Keratinocyte (primary cell): ENCODE results near the gene F12. TPM values are rescaled to one million over a fixed set of nuclear protein-coding genes. Genes with fewer than 3 reads are reported as not detected.

Source experiments
- DNase-seq: peaks from one replicate; pipeline ENCODE4 v3.0.0-alpha.2; 2011; ENCODE audit warnings: low read depth, missing footprints, low spot score
- FAIRE-seq: peaks from 2 replicates; lab custom pipeline; 2011; peaks lifted over from hg19 to GRCh38; lab: Jason Lieb, UNC
- H2AFZ ChIP-seq: 2 replicates; pipeline ENCODE4 v1.6.0; 2012; ENCODE audit warnings: low read length, control low read depth, inconsistent platforms; ENCODE audit not compliant: control insufficient read depth
- H3K27ac ChIP-seq: 2 replicates; pipeline ENCODE4 v1.5.1; 2011; ENCODE audit warnings: low read length; ENCODE audit not compliant: control insufficient read depth, insufficient read depth
- H3K27me3 ChIP-seq: 3 replicates; pipeline ENCODE4 v1.6.0; 2011; ENCODE audit warnings: low read length; ENCODE audit not compliant: control insufficient read depth, insufficient read depth; ENCODE audit errors: extremely low read depth
- H3K36me3 ChIP-seq, 2 experiments: 2 replicates in 1 of 2; 3 replicates in 1 of 2; pipeline ENCODE4 v1.5.1; 2011; ENCODE audit warnings: low read length in 2 of 2, mild to moderate bottlenecking in 1 of 2; ENCODE audit not compliant: control insufficient read depth in 2 of 2, insufficient read depth in 2 of 2; ENCODE audit errors: extremely low read depth in 1 of 2
- H3K4me1 ChIP-seq: 3 replicates; pipeline ENCODE4 v1.5.1; 2011; ENCODE audit warnings: low read length; ENCODE audit not compliant: control insufficient read depth, insufficient read depth; ENCODE audit errors: extremely low read depth
- H3K4me2 ChIP-seq: 3 replicates; pipeline ENCODE4 v1.6.0; 2011; ENCODE audit warnings: low read depth, low read length; ENCODE audit not compliant: control insufficient read depth, insufficient read depth; ENCODE audit errors: extremely low read depth
- H3K4me3 ChIP-seq, 3 experiments: fragments of 200-600 bp in 1 of 3; sonication (generic) in 1 of 3; 2 replicates in 2 of 3; 3 replicates in 1 of 3; pipeline ENCODE4 v1.5.1; 2011 to 2016; ENCODE audit warnings: low read length in 3 of 3, mild to moderate bottlenecking in 3 of 3, control low read depth in 2 of 3, inconsistent platforms in 1 of 3, low read depth in 1 of 3, mixed read lengths in 1 of 3, mixed run types in 1 of 3, moderate library complexity in 1 of 3; ENCODE audit not compliant: control insufficient read depth in 2 of 3, insufficient read depth in 2 of 3; ENCODE audit errors: extremely low read depth in 1 of 3
- H3K79me2 ChIP-seq: 2 replicates; pipeline ENCODE4 v1.6.0; 2012; ENCODE audit warnings: low read length; ENCODE audit not compliant: control insufficient read depth, insufficient read depth
- H3K9ac ChIP-seq: 3 replicates; pipeline ENCODE4 v1.6.0; 2011; ENCODE audit warnings: low read length; ENCODE audit not compliant: control insufficient read depth, insufficient read depth; ENCODE audit errors: extremely low read depth
- H3K9me1 ChIP-seq: 3 replicates; pipeline ENCODE4 v1.6.0; 2011; ENCODE audit warnings: low read length; ENCODE audit not compliant: control insufficient read depth, insufficient read depth; ENCODE audit errors: extremely low read depth
- H3K9me3 ChIP-seq: 2 replicates; pipeline ENCODE4 v1.5.1; 2012; ENCODE audit warnings: low read depth, low read length; ENCODE audit not compliant: control insufficient read depth
- H4K20me1 ChIP-seq: 3 replicates; pipeline ENCODE4 v1.6.0; 2011; ENCODE audit warnings: low read length; ENCODE audit not compliant: control insufficient read depth, insufficient read depth; ENCODE audit errors: extremely low read depth
- EZH2 ChIP-seq: IDR thresholded peaks from one replicate; pipeline ENCODE4 v1.6.1; 2012; ENCODE audit warnings: inconsistent platforms, mild to moderate bottlenecking, low read length, moderate library complexity
- dilution Hi-C: fragments of 300-500 bp; cut with MboI; formaldehyde crosslinking; loops from one replicate; pipeline ENCODE4 v1.7.0; 2020; ENCODE audit warnings: low sequenced_read_pairs; ENCODE audit not compliant: extremely low pct_ligation_motif_present
- polyA plus RNA-seq, 5 experiments: library from polyadenylated mRNA; depleted of rRNA in 3 of 5; stranded (reverse) in 3 of 5; stranded (forward) in 1 of 5; unstranded in 1 of 5; fragments of >200 nt; gene quantifications; 1 replicate in 1 of 5; 2 replicates in 3 of 5; 3 replicates in 1 of 5; pipeline versions ENCODE4 v1.2.1 to v1.2.3, GENCODE V29; 2011 to 2012; ENCODE audit warnings: missing spikeins in 2 of 5, low read depth in 1 of 5, low replicate concordance in 1 of 5
- TF ChIP-seq, protein P1 (sequence below), 3 experiments: IDR thresholded peaks in 1 of 3; conservative IDR thresholded peaks in 1 of 3; optimal IDR thresholded peaks in 1 of 3; 2 replicates in 2 of 3; 3 replicates in 1 of 3; pipeline versions ENCODE3 to v1.5.1; 2011; ENCODE audit warnings: low read length in 3 of 3, mild to moderate bottlenecking in 3 of 3, moderate library complexity in 2 of 3, control low read depth in 1 of 3, inconsistent platforms in 1 of 3; ENCODE audit not compliant: insufficient read depth in 2 of 3; ENCODE audit errors: extremely low read depth in 1 of 3

F12 gene
- polyA plus RNA-seq, 1 donor (not counting 4 experiments of a cell fraction or from before 2014, with no cell fraction given) = 7.7 TPM

DNA sequence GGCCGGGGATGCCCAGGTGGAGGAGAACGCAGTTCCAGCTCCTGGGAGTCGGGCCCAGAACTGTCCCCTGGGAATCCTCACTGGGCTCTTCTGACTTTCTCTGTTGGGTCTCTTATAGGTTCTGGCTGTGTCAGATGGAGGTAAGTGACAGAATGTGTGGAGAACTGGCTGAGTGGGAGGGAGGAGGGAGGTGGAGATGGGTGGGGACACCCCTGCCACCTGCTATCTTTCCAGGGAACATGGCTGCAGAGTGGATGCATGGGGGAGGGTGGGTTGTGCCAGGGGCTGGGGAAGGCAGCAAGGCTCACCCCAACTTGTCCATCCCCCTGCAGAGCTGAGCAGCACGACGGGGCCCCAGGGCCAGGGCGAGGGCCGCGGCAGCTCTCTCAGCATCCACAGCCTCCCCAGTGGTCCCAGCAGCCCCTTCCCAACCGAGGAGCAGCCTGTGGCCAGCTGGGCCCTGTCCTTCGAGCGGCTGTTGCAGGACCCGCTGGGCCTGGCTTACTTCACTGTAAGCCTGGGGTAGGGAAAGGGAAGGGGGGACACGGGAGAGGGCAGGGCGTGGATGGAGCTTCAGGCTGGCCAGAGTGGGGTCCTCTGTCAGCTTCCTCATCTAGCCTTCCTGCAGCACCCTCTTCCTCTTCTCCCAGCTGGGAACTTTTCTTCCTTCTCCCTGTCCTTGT is 43.4 kb downstream of the F12 start:
- no peak for FAIRE-seq
- Histone ChIP-seq H3K4me1 (peaks cover 42% of the 10 kb centered on the region), H3K9me1 (no peaks in the 10 kb centered on the region), H3K9ac (peak overlapping the region; percentile 54), H3K4me2 (no peak overlapping the region), H4K20me1 (no peaks in the 10 kb centered on the region), H2AFZ (no peak overlapping the region), H3K36me3 (peaks cover 0 to 19% of the 10 kb centered on the region in 2 experiments), H3K79me2 (no peaks in the 10 kb centered on the region), H3K27ac (no peak overlapping the region), H3K9me3 (no peaks in the 10 kb centered on the region), H3K27me3 (no peaks in the 10 kb centered on the region), H3K4me3 (no peak overlapping the region)
- no peak for DNase-seq
- dilution Hi-C loops = no loop called here
- TF ChIP-seq EZH2 = no peak
- TF ChIP-seq, protein P1, sequence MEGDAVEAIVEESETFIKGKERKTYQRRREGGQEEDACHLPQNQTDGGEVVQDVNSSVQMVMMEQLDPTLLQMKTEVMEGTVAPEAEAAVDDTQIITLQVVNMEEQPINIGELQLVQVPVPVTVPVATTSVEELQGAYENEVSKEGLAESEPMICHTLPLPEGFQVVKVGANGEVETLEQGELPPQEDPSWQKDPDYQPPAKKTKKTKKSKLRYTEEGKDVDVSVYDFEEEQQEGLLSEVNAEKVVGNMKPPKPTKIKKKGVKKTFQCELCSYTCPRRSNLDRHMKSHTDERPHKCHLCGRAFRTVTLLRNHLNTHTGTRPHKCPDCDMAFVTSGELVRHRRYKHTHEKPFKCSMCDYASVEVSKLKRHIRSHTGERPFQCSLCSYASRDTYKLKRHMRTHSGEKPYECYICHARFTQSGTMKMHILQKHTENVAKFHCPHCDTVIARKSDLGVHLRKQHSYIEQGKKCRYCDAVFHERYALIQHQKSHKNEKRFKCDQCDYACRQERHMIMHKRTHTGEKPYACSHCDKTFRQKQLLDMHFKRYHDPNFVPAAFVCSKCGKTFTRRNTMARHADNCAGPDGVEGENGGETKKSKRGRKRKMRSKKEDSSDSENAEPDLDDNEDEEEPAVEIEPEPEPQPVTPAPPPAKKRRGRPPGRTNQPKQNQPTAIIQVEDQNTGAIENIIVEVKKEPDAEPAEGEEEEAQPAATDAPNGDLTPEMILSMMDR (optimal IDR thresholded peaks at IDR 0.05 in 1 of 3, IDR thresholded peaks at IDR 0.05 in 1 of 3, conservative IDR thresholded peaks at IDR 0.05 in 1 of 3; ENCODE audit: extremely low read depth in 1 of 3, insufficient read depth in 2 of 3, low read length in 3 of 3) = no peak

DNA sequence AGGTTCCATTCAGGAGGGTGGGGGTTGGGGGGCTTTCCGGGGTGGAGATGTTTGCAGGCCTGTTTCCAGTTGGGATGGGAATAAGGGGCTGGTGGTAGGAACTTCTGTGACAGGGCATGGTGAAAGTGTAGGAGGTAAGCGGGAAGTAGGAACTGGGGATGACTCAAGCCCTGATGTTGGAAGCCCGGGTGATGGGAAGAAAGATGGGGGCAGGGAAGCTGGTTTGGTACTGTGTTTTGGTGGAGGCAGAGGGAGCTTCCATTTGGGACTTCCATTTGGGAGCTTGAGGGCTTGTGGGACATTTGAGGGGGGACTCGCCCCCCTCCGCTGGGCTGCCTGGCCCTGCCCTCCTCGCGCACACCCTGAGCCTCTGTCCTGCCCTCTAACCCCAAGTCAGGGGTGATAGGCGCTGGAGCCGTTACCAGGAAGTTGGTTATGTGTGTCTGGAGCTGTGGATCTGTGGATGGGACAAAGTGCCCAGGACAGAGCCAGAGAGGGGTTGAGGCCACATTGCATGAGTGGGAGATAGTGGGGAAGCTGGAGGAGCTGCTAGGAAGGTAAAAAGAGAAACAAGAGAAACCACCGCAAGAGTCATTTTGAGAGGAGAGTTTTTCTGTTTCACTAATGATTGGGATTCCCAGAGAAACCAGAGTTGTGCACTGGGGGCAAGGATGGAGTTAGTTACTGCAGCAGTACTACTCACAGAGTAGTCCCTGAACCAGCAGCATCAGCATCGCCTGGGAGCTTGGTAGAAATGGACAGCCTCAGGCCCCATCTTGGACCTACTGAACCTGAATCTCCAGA is 45.0 kb downstream of the F12 start:
- H4K20me1 ChIP-seq = no peaks in the 10 kb centered on the region
- no peak overlapping the region for H3K4me3 ChIP-seq
- DNase-seq (no peak), FAIRE-seq (no peak)
- H3K27ac ChIP-seq = no peak overlapping the region
- no peak overlapping the region for H2AFZ ChIP-seq
- H3K27me3 ChIP-seq = no peaks in the 10 kb centered on the region
- no peaks in the 10 kb centered on the region for H3K9me1 ChIP-seq
- dilution Hi-C loops = no loop called here
- peaks cover 0 to 15% of the 10 kb centered on the region in 2 experiments for H3K36me3 ChIP-seq
- H3K79me2 ChIP-seq = no peaks in the 10 kb centered on the region
- no peaks in the 10 kb centered on the region for H3K9me3 ChIP-seq
- no peak overlapping the region for H3K9ac ChIP-seq
- TF ChIP-seq, protein P1 (optimal IDR thresholded peaks at IDR 0.05 in 1 of 3, IDR thresholded peaks at IDR 0.05 in 1 of 3, conservative IDR thresholded peaks at IDR 0.05 in 1 of 3; ENCODE audit: extremely low read depth in 1 of 3, insufficient read depth in 2 of 3, low read length in 3 of 3) = no peak
- no peak for TF ChIP-seq EZH2
- H3K4me1 ChIP-seq = peaks cover 42% of the 10 kb centered on the region
- H3K4me2 ChIP-seq = no peak overlapping the region
